8988T (cell line): ENCODE results near the gene INPP4B.

Source experiments
- DNase-seq: peaks from one replicate; pipeline ENCODE4 v3.0.0; 2011

Gene INPP4B

GRCh38 chr4:142566777-142567176 is 279.3 kb downstream of the INPP4B start:
- DNase-seq = no peak

GRCh38 chr4:142566243-142566642 is 279.9 kb downstream of the INPP4B start:
- no peak for DNase-seq

- no peak for DNase-seq
Measured at GRCh38 chr4:142565771-142566170, 280.3 kb downstream of the INPP4B start.

- no peak for DNase-seq
Measured at GRCh38 chr4:142563682-142564291, 282.3 kb downstream of the INPP4B start.

- DNase-seq = no peak
Measured at GRCh38 chr4:142559986-142560385, 286.1 kb downstream of the INPP4B start.

GRCh38 chr4:142558851-142559250 is 287.2 kb downstream of the INPP4B start:
- no peak for DNase-seq

GRCh38 chr4:142557239-142557801 is 288.8 kb downstream of the INPP4B start:
- DNase-seq = no peak

- no peak for DNase-seq
Measured at GRCh38 chr4:142556570-142557238, 289.4 kb downstream of the INPP4B start.

- DNase-seq = no peak
Measured at GRCh38 chr4:142556048-142556447, 290.1 kb downstream of the INPP4B start.

GRCh38 chr4:142554412-142554811 is 291.7 kb downstream of the INPP4B start:
- DNase-seq = no peak

GRCh38 chr4:142551517-142552305 is 294.4 kb downstream of the INPP4B start:
- DNase-seq = no peak

- no peak for DNase-seq
Measured at GRCh38 chr4:142550965-142551364, 295.1 kb downstream of the INPP4B start.

- DNase-seq = no peak
Measured at GRCh38 chr4:142549726-142550463, 296.2 kb downstream of the INPP4B start.

GRCh38 chr4:142549248-142549647 is 296.9 kb downstream of the INPP4B start:
- DNase-seq = no peak

GRCh38 chr4:142548491-142548890 is 297.6 kb downstream of the INPP4B start:
- no peak for DNase-seq

GRCh38 chr4:142547974-142548373 is 298.1 kb downstream of the INPP4B start:
- no peak for DNase-seq

- DNase-seq = no peak
Measured at GRCh38 chr4:142544594-142544993, 301.5 kb downstream of the INPP4B start.

GRCh38 chr4:142544039-142544438 is 302.1 kb downstream of the INPP4B start:
- DNase-seq = no peak

- no peak for DNase-seq
Measured at GRCh38 chr4:142540483-142540804, 305.7 kb downstream of the INPP4B start.

- no peak for DNase-seq
Measured at GRCh38 chr4:142539796-142540482, 306.2 kb downstream of the INPP4B start.

GRCh38 chr4:142535009-142535408 is 311.1 kb downstream of the INPP4B start:
- DNase-seq = no peak

- DNase-seq = no peak
Measured at GRCh38 chr4:142532054-142532453, 314.0 kb downstream of the INPP4B start.

- DNase-seq = no peak
Measured at GRCh38 chr4:142530728-142531127, 315.4 kb downstream of the INPP4B start.
